Colonic mucosa (tissue), 4 donors: ENCODE results near the gene PRKAG2. TPM values are rescaled to one million over a fixed set of nuclear protein-coding genes. Genes with fewer than 3 reads are reported as not detected.

Experiments used
- DNase-seq: peaks from one replicate; pipeline ENCODE4 v3.0.0-alpha.2; 2020
- H3K27ac ChIP-seq: fragments of 200-600 bp; one replicate; pipeline ENCODE4 v1.8.0; 2021
- H3K27me3 ChIP-seq: fragments of 200-600 bp; one replicate; pipeline ENCODE4 v1.8.0; 2021
- H3K36me3 ChIP-seq: fragments of 200-600 bp; one replicate; pipeline ENCODE4 v1.8.0; 2021
- H3K4me1 ChIP-seq: fragments of 200-600 bp; one replicate; pipeline ENCODE4 v1.8.0; 2021; ENCODE audit warnings: mild to moderate bottlenecking
- H3K4me3 ChIP-seq: fragments of 200-600 bp; one replicate; pipeline ENCODE4 v1.8.0; 2021
- H3K9ac ChIP-seq, 2 donors: one replicate each; pipeline ENCODE4 v1.7.0; 2013; ENCODE audit warnings: control low read depth in 2 of 2, low read depth in 2 of 2, low read length in 2 of 2
- H3K9me3 ChIP-seq: fragments of 200-600 bp; one replicate; pipeline ENCODE4 v1.8.0; 2021
- intact Hi-C: fragments of 100-400 bp; cut with DNase I; formaldehyde crosslinking; loops from one replicate; pipeline ENCODE4 v1.14.1; 2022
- total RNA-seq, 2 donors: library from RNA; stranded (reverse); fragmentation: NEBNext Ultra II Directional in 1 of 2; extraction: Animal tissue kit (Norgen Biotek cat#: 25700) in 1 of 2; gene quantifications; one replicate each; pipeline ENCODE4 v1.2.1, GENCODE V29; 2021
- TF ChIP-seq, protein P1 (sequence below): fragments of 200-600 bp; IDR thresholded peaks from one replicate; pipeline ENCODE4 v1.8.0; 2022; ENCODE audit warnings: antibody characterized with exemption, mild to moderate bottlenecking
- donor health status: healthy.
- donor health status: DM: no; HTN: no; CAD: no.
- donor health status: DM: no; HTN: no; CAD: no.

The PRKAG2 gene
- total RNA-seq, 2 donors from 2014 or later = 36.3 to 42.0 TPM

DNA sequence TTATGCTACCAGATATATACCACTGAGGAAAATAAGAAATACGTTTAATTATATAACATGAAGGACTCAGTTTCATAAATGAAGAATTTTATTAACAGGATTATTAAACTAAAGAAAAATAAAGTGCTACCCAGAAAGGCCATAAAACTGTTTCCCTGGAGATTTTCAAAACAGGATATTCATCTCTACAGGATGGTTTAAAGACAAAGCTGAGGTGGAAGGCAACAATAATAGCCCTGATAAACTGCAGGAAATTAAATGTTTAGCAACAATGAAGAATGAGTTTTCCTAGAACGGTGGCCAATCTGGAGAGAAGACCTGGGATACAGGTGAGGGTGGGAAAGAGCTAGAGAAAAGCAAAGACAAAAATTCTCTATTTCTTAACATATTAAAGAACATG, 369.1 kb downstream of the PRKAG2 start:
- no peaks in the 10 kb centered on the region for H3K4me1 ChIP-seq
- intact Hi-C loops = no loop called here
- no peak for DNase-seq
- H3K27ac ChIP-seq = no peak overlapping the region
- H3K9me3 ChIP-seq = no peaks in the 10 kb centered on the region
- TF ChIP-seq, protein P1, sequence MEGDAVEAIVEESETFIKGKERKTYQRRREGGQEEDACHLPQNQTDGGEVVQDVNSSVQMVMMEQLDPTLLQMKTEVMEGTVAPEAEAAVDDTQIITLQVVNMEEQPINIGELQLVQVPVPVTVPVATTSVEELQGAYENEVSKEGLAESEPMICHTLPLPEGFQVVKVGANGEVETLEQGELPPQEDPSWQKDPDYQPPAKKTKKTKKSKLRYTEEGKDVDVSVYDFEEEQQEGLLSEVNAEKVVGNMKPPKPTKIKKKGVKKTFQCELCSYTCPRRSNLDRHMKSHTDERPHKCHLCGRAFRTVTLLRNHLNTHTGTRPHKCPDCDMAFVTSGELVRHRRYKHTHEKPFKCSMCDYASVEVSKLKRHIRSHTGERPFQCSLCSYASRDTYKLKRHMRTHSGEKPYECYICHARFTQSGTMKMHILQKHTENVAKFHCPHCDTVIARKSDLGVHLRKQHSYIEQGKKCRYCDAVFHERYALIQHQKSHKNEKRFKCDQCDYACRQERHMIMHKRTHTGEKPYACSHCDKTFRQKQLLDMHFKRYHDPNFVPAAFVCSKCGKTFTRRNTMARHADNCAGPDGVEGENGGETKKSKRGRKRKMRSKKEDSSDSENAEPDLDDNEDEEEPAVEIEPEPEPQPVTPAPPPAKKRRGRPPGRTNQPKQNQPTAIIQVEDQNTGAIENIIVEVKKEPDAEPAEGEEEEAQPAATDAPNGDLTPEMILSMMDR = no peak
- H3K27me3 ChIP-seq = no peaks in the 10 kb centered on the region
- H3K36me3 ChIP-seq = no peaks in the 10 kb centered on the region
- H3K9ac ChIP-seq = no peak overlapping the region
- no peak overlapping the region for H3K4me3 ChIP-seq

DNA sequence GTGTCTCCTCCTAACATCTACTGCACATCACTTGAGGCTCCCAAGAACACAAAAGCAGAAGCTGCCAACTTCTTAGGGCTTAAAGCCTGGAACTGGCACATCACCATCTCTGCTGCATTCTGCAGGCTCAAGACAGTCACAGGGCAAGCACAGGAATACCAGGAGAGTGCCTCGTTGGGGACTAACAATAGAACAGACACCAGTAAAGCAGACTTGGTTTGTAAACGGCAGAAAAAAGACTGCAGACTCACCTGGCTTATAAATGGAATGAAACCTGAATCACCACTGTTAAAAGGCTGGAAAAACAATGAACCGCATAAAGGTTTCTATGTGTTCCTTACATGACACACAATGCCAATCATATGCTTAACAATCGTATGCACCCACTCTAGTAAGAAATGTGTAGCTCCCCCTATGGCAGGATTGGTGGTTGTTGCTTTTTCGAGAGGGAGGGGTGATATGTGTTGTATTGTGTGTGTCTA, 370.0 kb downstream of the PRKAG2 start:
- intact Hi-C loops = no loop called here
- Histone ChIP-seq H3K4me1 (no peaks in the 10 kb centered on the region), H3K27me3 (no peaks in the 10 kb centered on the region), H3K9ac (no peak overlapping the region), H3K27ac (no peak overlapping the region), H3K36me3 (no peaks in the 10 kb centered on the region), H3K9me3 (no peaks in the 10 kb centered on the region), H3K4me3 (no peak overlapping the region)
- DNase-seq = no peak
- TF ChIP-seq, protein P1 = no peak

Other genes with a start within 250 kb of the PRKAG2 start
- gene GALNTL5, start 79.3 kb upstream of the PRKAG2 start, total RNA-seq = not detected
- 10 to 100 TPM; 18.5 to 20.8 TPM for gene GALNT11, start 148.6 kb upstream of the PRKAG2 start, total RNA-seq